IMR-90 (cell line): ENCODE measurements around the gene UGGT2. TPM values are rescaled to one million over a fixed set of nuclear protein-coding genes. Genes with fewer than 3 reads are reported as not detected.
"Not testable (repeated sequence)": the region's sequence is repeated elsewhere in the genome, so short reads cannot be mapped to it uniquely, and the experiment has no call there.

Source experiments
- ATAC-seq: fragments of 200-7000 bp; cut with Tn5 transposase; 2 replicates; pipeline ENCODE4 v1.9.1; 2020; ENCODE audit warnings: low read depth, mild to moderate bottlenecking, moderate library complexity
- BruUV-seq: library from RNA; stranded (reverse); fragments of 400-500 nt; replicated peaks from 2 replicates; lab custom pipeline; 2021; lab: Mats Ljungman, UMichigan
- CTCF ChIA-PET: fragments of 300-600 bp; formaldehyde crosslinking; extraction: SDS; loops from one replicate; lab custom pipeline; 2021; ENCODE audit warnings: antibody characterized with exemption; lab: Yijun Ruan, JAX
- POLR2A ChIA-PET: fragments of 300-600 bp; sonication (Branson Sonifier 250); formaldehyde crosslinking; loops from one replicate; lab custom pipeline; 2022; ENCODE audit warnings: antibody characterized with exemption; ENCODE audit not compliant: unreplicated experiment; lab: Charles Lee
- DNase-seq: peaks from one replicate; pipeline ENCODE4 v3.0.0; 2013
- H2AFZ ChIP-seq: replicated peaks from 2 replicates; pipeline ENCODE3; 2013; ENCODE audit warnings: low read length, mild to moderate bottlenecking; ENCODE audit not compliant: poor library complexity
- H2AK5ac ChIP-seq: 2 replicates; pipeline ENCODE4 v1.6.1; 2013; ENCODE audit warnings: low read depth, low read length, inconsistent platforms
- H2AK9ac ChIP-seq: replicated peaks from 2 replicates; pipeline ENCODE3; 2013; ENCODE audit warnings: mild to moderate bottlenecking, low read depth, low read length, moderate library complexity; ENCODE audit not compliant: poor library complexity
- H2BK120ac ChIP-seq: 2 replicates; pipeline ENCODE4 v1.6.1; 2013; ENCODE audit warnings: low read depth, low read length, inconsistent platforms
- H2BK15ac ChIP-seq: 3 replicates; pipeline ENCODE4 v1.6.1; 2013; ENCODE audit warnings: low read depth, low read length, inconsistent platforms
- H2BK20ac ChIP-seq: 2 replicates; pipeline ENCODE4 v1.6.1; 2013; ENCODE audit warnings: low read depth, mild to moderate bottlenecking, inconsistent platforms, low read length, moderate library complexity
- H2BK5ac ChIP-seq: 2 replicates; pipeline ENCODE4 v1.6.1; 2013; ENCODE audit warnings: mild to moderate bottlenecking, low read depth, low read length, inconsistent platforms; ENCODE audit not compliant: poor library complexity, severe bottlenecking
- H3K14ac ChIP-seq: replicated peaks from 2 replicates; pipeline ENCODE4 v1.6.1; 2013; ENCODE audit warnings: low read depth, low read length, inconsistent platforms
- H3K18ac ChIP-seq: 2 replicates; pipeline ENCODE4 v1.6.1; 2013; ENCODE audit warnings: low read depth, low read length, control low read depth
- H3K23ac ChIP-seq: 2 replicates; pipeline ENCODE4 v1.6.1; 2013; ENCODE audit warnings: low read depth, low read length, inconsistent platforms
- H3K27ac ChIP-seq: 2 replicates; pipeline ENCODE4 v1.5.1; 2013; ENCODE audit warnings: mild to moderate bottlenecking, control low read depth, low read length; ENCODE audit not compliant: insufficient read depth
- H3K27me3 ChIP-seq: 2 replicates; pipeline ENCODE4 v1.6.1; 2013; ENCODE audit warnings: low read length; ENCODE audit not compliant: control insufficient read depth, insufficient read depth
- H3K36me3 ChIP-seq: 2 replicates; pipeline ENCODE4 v1.6.1; 2013; ENCODE audit warnings: low read length, mixed read lengths; ENCODE audit not compliant: control insufficient read depth, insufficient read depth
- H3K4ac ChIP-seq: 2 replicates; pipeline ENCODE4 v1.6.1; 2013; ENCODE audit warnings: low read depth, low read length, inconsistent platforms
- H3K4me1 ChIP-seq: 2 replicates; pipeline ENCODE4 v1.6.1; 2013; ENCODE audit warnings: low read length, mixed read lengths; ENCODE audit not compliant: control insufficient read depth, insufficient read depth
- H3K4me2 ChIP-seq: 2 replicates; pipeline ENCODE4 v1.6.1; 2013; ENCODE audit warnings: low read depth, mild to moderate bottlenecking, control low read depth, low read length, moderate library complexity
- H3K4me3 ChIP-seq: 2 replicates; pipeline ENCODE4 v1.5.1; 2013; ENCODE audit warnings: low read depth, mild to moderate bottlenecking, control low read depth, low read length, moderate library complexity; ENCODE audit not compliant: insufficient read depth
- H3K56ac ChIP-seq: 2 replicates; pipeline ENCODE4 v1.6.1; 2013; ENCODE audit warnings: low read length, inconsistent platforms; ENCODE audit not compliant: insufficient read depth; ENCODE audit errors: extremely low read depth
- H3K79me1 ChIP-seq, 2 experiments: 2 replicates each; pipeline ENCODE4 v1.6.1; 2013; ENCODE audit warnings: low read length in 2 of 2, inconsistent platforms in 1 of 2, low read depth in 1 of 2
- H3K9ac ChIP-seq: 2 replicates; pipeline ENCODE4 v1.6.1; 2013; ENCODE audit warnings: low read depth, low read length, control low read depth
- H3K9me1 ChIP-seq: 2 replicates; pipeline ENCODE4 v1.6.1; 2013; ENCODE audit warnings: low read length, inconsistent platforms; ENCODE audit not compliant: insufficient read depth
- H3K9me3 ChIP-seq: 2 replicates; pipeline ENCODE4 v1.6.1; 2013; ENCODE audit warnings: low read length; ENCODE audit not compliant: control insufficient read depth, insufficient read depth
- H4K20me1 ChIP-seq: 2 replicates; pipeline ENCODE4 v1.6.1; 2013; ENCODE audit warnings: low read length, inconsistent platforms; ENCODE audit not compliant: insufficient read depth
- H4K5ac ChIP-seq: 2 replicates; pipeline ENCODE4 v1.6.1; 2013; ENCODE audit warnings: mild to moderate bottlenecking, low read depth, low read length, control low read depth
- H4K8ac ChIP-seq, 2 experiments: 2 replicates each; pipeline ENCODE4 v1.6.1; 2013; ENCODE audit warnings: low read depth in 2 of 2, low read length in 2 of 2, control low read depth in 1 of 2, inconsistent platforms in 1 of 2
- H4K91ac ChIP-seq: 2 replicates; pipeline ENCODE4 v1.6.1; 2013; ENCODE audit warnings: low read depth, low read length, inconsistent platforms; ENCODE audit not compliant: insufficient read depth
- FOS ChIP-seq: fragments of 150-350 bp; IDR thresholded peaks from 2 replicates; pipeline ENCODE4 v1.6.1; 2016; ENCODE audit warnings: low read depth, low read length
- MXI1 ChIP-seq: IDR thresholded peaks from 2 replicates; pipeline ENCODE4 v1.6.1; 2012; ENCODE audit warnings: low read depth, mild to moderate bottlenecking, low read length, moderate library complexity, borderline replicate concordance
- WGBS, 2 experiments: methylation state at CpG; one replicate each; pipeline versions ENCODE4 v1.1.5 to v1.1.7; 2013; ENCODE audit warnings: missing lambda C conversion rate in 2 of 2; ENCODE audit not compliant: insufficient read length in 1 of 2; ENCODE audit errors: extremely low coverage in 2 of 2; 5-methylcytosine and 5-hydroxymethylcytosine counted together
- dilution Hi-C: fragments of 300-500 bp; cut with HindIII; formaldehyde crosslinking; loops from one replicate; pipeline ENCODE4 v1.14.3; 2018; ENCODE audit warnings: low sequenced_read_pairs; ENCODE audit not compliant: unreplicated experiment
- in situ Hi-C: fragments of 300-500 bp; cut with MboI; formaldehyde crosslinking; loops from 3 replicates; pipeline ENCODE4 v1.14.3; 2019; ENCODE audit warnings: low sequenced_read_pairs, inconsistent platforms, mixed read lengths
- intact Hi-C: fragments of 100-400 bp; cut with micrococcal nuclease; formaldehyde crosslinking; loops from 2 replicates; pipeline ENCODE4 v1.10.0; 2022
- polyA plus RNA-seq, 3 experiments: library from polyadenylated mRNA; depleted of rRNA; stranded (reverse); fragments of >200 nt; gene quantifications; 2 replicates each; pipeline ENCODE4 v1.2.3, GENCODE V29; 2012; ENCODE audit warnings: low replicate concordance in 1 of 3
- total RNA-seq: library from RNA; depleted of rRNA; stranded (reverse); fragments of >200 nt; gene quantifications from 2 replicates; pipeline ENCODE4 v1.2.3, GENCODE V29; 2012
- TF ChIP-seq, protein P1 (sequence below): fragments of 150-350 bp; IDR thresholded peaks from 2 replicates; pipeline ENCODE4 v1.6.1; 2016; ENCODE audit warnings: low read depth, mild to moderate bottlenecking, low read length, moderate library complexity, borderline replicate concordance
- TF ChIP-seq, protein P2 (sequence below): conservative IDR thresholded peaks from 2 replicates; pipeline ENCODE4 v1.5.1; 2012; ENCODE audit warnings: mild to moderate bottlenecking, low read depth, low read length, improper control_type of control experiment

UGGT2 gene
- total and polyA plus RNA-seq, 2 of the 4 experiments (the other 2 are of a cell fraction), result 21.4 to 40.1 TPM

DNA sequence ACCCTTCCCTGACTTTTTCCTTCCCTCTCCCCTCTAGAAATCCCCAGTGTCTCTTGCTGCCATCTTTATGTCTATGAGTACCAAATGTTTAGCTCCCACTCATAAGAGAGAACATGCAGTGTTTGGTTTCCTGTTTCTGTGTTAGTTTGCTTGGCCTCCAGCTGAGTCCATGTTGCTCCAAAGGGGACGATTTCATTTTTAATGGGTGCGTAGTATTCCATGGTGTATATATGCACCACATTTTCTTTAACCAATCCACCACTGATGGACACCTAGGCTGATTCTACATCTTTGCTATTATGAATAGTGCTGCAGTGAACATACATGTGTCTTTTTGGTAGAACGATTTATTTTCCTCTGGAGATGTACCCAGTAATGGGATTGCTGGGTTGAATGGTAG is 123.8 kb downstream of the UGGT2 start:
- WGBS, 2 experiments, result no CpG with 5 or more reads among the region's 3 CpGs
- intact Hi-C loops, result no loop called here
- Histone ChIP-seq H3K79me1 (no peaks in the 10 kb centered on the region), H3K56ac (no peak overlapping the region), H3K4me3 (no peak overlapping the region), H3K23ac (no peak overlapping the region), H3K18ac (no peak overlapping the region), H4K8ac (no peak overlapping the region), H3K9me1 (no peaks in the 10 kb centered on the region), H2AK5ac (no peak overlapping the region), H4K5ac (no peak overlapping the region), H3K9ac (no peak overlapping the region), H3K36me3 (peaks cover 6% of the 10 kb centered on the region), H2BK5ac (no peak overlapping the region), H4K91ac (no peak overlapping the region), H2BK20ac (no peak overlapping the region), H3K4me1 (no peaks in the 10 kb centered on the region), H2BK15ac (no peak overlapping the region), H3K4me2 (no peak overlapping the region), H3K9me3 (peaks cover 7% of the 10 kb centered on the region; the same call in 1 of the 2 replicates), H3K27ac (no peak overlapping the region), H4K20me1 (no peaks in the 10 kb centered on the region), H2BK120ac (no peak overlapping the region), H3K14ac (no peak overlapping the region), H2AK9ac (no peak overlapping the region), H3K4ac (no peak overlapping the region), H3K27me3 (no peaks in the 10 kb centered on the region), H2AFZ (no peak overlapping the region)
- no peak for DNase-seq
- CTCF ChIA-PET, result no interaction called here
- ATAC-seq, result no peak
- dilution Hi-C loops, result no loop called here
- BruUV-seq, result no TSS peak
- POLR2A ChIA-PET, result no interaction called here
- TF ChIP-seq, protein P1, sequence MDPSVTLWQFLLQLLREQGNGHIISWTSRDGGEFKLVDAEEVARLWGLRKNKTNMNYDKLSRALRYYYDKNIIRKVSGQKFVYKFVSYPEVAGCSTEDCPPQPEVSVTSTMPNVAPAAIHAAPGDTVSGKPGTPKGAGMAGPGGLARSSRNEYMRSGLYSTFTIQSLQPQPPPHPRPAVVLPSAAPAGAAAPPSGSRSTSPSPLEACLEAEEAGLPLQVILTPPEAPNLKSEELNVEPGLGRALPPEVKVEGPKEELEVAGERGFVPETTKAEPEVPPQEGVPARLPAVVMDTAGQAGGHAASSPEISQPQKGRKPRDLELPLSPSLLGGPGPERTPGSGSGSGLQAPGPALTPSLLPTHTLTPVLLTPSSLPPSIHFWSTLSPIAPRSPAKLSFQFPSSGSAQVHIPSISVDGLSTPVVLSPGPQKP, result no peak
- TF ChIP-seq MXI1, result no peak
- no peak for TF ChIP-seq FOS
- TF ChIP-seq, protein P2, sequence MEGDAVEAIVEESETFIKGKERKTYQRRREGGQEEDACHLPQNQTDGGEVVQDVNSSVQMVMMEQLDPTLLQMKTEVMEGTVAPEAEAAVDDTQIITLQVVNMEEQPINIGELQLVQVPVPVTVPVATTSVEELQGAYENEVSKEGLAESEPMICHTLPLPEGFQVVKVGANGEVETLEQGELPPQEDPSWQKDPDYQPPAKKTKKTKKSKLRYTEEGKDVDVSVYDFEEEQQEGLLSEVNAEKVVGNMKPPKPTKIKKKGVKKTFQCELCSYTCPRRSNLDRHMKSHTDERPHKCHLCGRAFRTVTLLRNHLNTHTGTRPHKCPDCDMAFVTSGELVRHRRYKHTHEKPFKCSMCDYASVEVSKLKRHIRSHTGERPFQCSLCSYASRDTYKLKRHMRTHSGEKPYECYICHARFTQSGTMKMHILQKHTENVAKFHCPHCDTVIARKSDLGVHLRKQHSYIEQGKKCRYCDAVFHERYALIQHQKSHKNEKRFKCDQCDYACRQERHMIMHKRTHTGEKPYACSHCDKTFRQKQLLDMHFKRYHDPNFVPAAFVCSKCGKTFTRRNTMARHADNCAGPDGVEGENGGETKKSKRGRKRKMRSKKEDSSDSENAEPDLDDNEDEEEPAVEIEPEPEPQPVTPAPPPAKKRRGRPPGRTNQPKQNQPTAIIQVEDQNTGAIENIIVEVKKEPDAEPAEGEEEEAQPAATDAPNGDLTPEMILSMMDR, result no peak
- in situ Hi-C loops, result no loop called here

DNA sequence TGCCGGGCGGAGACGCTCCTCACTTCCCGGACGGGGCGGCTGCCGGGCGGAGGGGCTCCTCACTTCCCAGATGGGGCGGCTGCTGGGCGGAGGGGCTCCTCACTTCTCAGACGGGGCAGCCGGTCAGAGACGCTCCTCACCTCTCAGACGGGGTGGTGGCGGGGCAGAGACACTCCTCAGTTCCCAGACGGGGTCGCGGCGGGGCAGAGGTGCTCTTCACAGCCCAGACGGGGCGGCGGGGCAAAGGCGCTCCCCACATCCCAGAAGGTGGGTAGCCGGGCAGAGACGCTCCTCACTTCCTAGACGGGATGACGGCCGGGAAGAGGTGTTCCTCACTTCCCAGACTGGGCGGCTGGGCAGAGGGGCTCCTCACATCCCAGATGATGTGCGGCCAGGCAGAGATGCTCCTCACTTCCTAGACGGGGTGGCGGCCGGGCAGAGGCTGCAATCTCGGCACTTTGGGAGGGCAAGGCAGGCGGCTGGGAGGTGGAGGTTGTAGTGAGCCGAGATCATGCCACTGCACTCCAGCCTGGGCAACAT is 124.8 kb downstream of the UGGT2 start:
- BruUV-seq, H3K14ac ChIP-seq, H3K4me1 ChIP-seq, H3K18ac ChIP-seq, H3K9ac ChIP-seq, H2AK9ac ChIP-seq, CTCF ChIA-PET, H3K79me1 ChIP-seq, H3K23ac ChIP-seq, POLR2A ChIA-PET, H4K8ac ChIP-seq, in situ Hi-C loops, H2AFZ ChIP-seq, H3K9me3 ChIP-seq, ATAC-seq, H2BK5ac ChIP-seq, H4K20me1 ChIP-seq, H3K9me1 ChIP-seq, H3K4ac ChIP-seq, H2BK20ac ChIP-seq, H2BK120ac ChIP-seq, intact Hi-C loops, H3K56ac ChIP-seq, H3K4me3 ChIP-seq, H2BK15ac ChIP-seq, H4K91ac ChIP-seq, H3K27me3 ChIP-seq, H3K36me3 ChIP-seq, H4K5ac ChIP-seq, H3K27ac ChIP-seq, dilution Hi-C loops, DNase-seq, H2AK5ac ChIP-seq, H3K4me2 ChIP-seq: not testable (repeated sequence)
- 50% methylated on average over 2 of the region's 36 CpGs; no CpG with 5 or more reads in 1 of the 2 experiments for WGBS, 2 experiments
